ENCODE measurements around the gene NELL1. TPM values are rescaled to one million over a fixed set of nuclear protein-coding genes. Genes with fewer than 3 reads are reported as not detected.
A peak's percentile ranks its signal among the peaks of the same experiment; 100 is the strongest.

The NELL1 gene
- total RNA-seq, 2 donors from 2014 or later, result 0.09 to 0.11 TPM

GRCh38 chr11:21446939-21447590, 777.7 kb downstream of the NELL1 start:
- DNase-seq, result no peak
- Histone ChIP-seq H3K4me1 (ENCODE audit: control insufficient read depth, insufficient read depth, low read length) (peaks cover 6% of the 10 kb centered on the region), H3K27me3 (ENCODE audit: control insufficient read depth, insufficient read depth, low read length, poor library complexity, severe bottlenecking) (no peaks in the 10 kb centered on the region), H3K36me3 (ENCODE audit: control insufficient read depth, insufficient read depth, low read length) (no peaks in the 10 kb centered on the region), H3K9me3 (ENCODE audit: control insufficient read depth, low read length) (no peaks in the 10 kb centered on the region), H3K9ac (ENCODE audit: extremely low read depth, low read length, poor library complexity, severe bottlenecking) (no peak overlapping the region), H3K4me3 (ENCODE audit: low read length) (no peak overlapping the region), H3K27ac (ENCODE audit: low read depth, low read length) (no peak overlapping the region)
- Mint-ChIP-seq H3K4me1 (peaks cover 7% of the 10 kb centered on the region), H3K27ac (peak overlapping the region; percentile 40), H3K9me3 (no peaks in the 10 kb centered on the region), H3K4me3 (no peak overlapping the region), H3K27me3 (ENCODE audit: insufficient read depth) (no peaks in the 10 kb centered on the region), H3K36me3 (ENCODE audit: low read depth) (no peaks in the 10 kb centered on the region)
- 86 to 95% methylated on average over 2 of the region's 2 CpGs for WGBS, 2 experiments (ENCODE audit: insufficient coverage in 1 of 2, insufficient read length in 1 of 2)
- TF ChIP-seq CTCF (conservative IDR thresholded peaks at IDR 0.05), result no peak

GRCh38 chr11:21447871-21448270, 778.5 kb downstream of the NELL1 start:
- no peaks in the 10 kb centered on the region for H3K9me3 Mint-ChIP-seq
- Histone ChIP-seq H3K27ac (ENCODE audit: low read depth, low read length) (no peak overlapping the region), H3K4me1 (ENCODE audit: control insufficient read depth, insufficient read depth, low read length) (peaks cover 4% of the 10 kb centered on the region), H3K36me3 (ENCODE audit: control insufficient read depth, insufficient read depth, low read length) (no peaks in the 10 kb centered on the region), H3K9ac (ENCODE audit: extremely low read depth, low read length, poor library complexity, severe bottlenecking) (no peak overlapping the region), H3K27me3 (ENCODE audit: control insufficient read depth, insufficient read depth, low read length, poor library complexity, severe bottlenecking) (no peaks in the 10 kb centered on the region), H3K9me3 (ENCODE audit: control insufficient read depth, low read length) (no peaks in the 10 kb centered on the region), H3K4me3 (ENCODE audit: low read length) (no peak overlapping the region)
- no peak for TF ChIP-seq CTCF (conservative IDR thresholded peaks at IDR 0.05)
- H3K27ac Mint-ChIP-seq, result peak overlapping the region; percentile 66
- no peak overlapping the region for H3K4me3 Mint-ChIP-seq
- 50 to 60% methylated on average over 1 to 3 of the region's 3 CpGs for WGBS, 2 experiments (ENCODE audit: insufficient coverage in 1 of 2, insufficient read length in 1 of 2)
- peaks cover 5% of the 10 kb centered on the region for H3K4me1 Mint-ChIP-seq
- no peak for DNase-seq
- no peaks in the 10 kb centered on the region for H3K27me3 Mint-ChIP-seq (ENCODE audit: insufficient read depth)
- no peaks in the 10 kb centered on the region for H3K36me3 Mint-ChIP-seq (ENCODE audit: low read depth)

GRCh38 chr11:21456186-21456585, 786.8 kb downstream of the NELL1 start:
- no peak overlapping the region for H3K4me3 Mint-ChIP-seq
- WGBS, 2 experiments (ENCODE audit: insufficient coverage in 1 of 2, insufficient read length in 1 of 2), result 93% methylated on average over 1 of the region's 1 CpG; no CpG with 5 or more reads in 1 of the 2 experiments
- H3K4me1 Mint-ChIP-seq, result no peaks in the 10 kb centered on the region
- no peak overlapping the region for H3K27ac Mint-ChIP-seq
- H3K9me3 Mint-ChIP-seq, result no peaks in the 10 kb centered on the region
- peaks cover 2% of the 10 kb centered on the region for H3K4me1 ChIP-seq (ENCODE audit: control insufficient read depth, insufficient read depth, low read length)
- no peak for TF ChIP-seq CTCF (conservative IDR thresholded peaks at IDR 0.05)
- H3K27me3 ChIP-seq (ENCODE audit: control insufficient read depth, insufficient read depth, low read length, poor library complexity, severe bottlenecking), result no peaks in the 10 kb centered on the region
- no peak overlapping the region for H3K27ac ChIP-seq (ENCODE audit: low read depth, low read length)
- no peak for DNase-seq
- H3K4me3 ChIP-seq (ENCODE audit: low read length), result no peak overlapping the region
- H3K9me3 ChIP-seq (ENCODE audit: control insufficient read depth, low read length), result no peaks in the 10 kb centered on the region
- no peaks in the 10 kb centered on the region for H3K36me3 ChIP-seq (ENCODE audit: control insufficient read depth, insufficient read depth, low read length)
- no peak overlapping the region for H3K9ac ChIP-seq (ENCODE audit: extremely low read depth, low read length, poor library complexity, severe bottlenecking)
- H3K36me3 Mint-ChIP-seq (ENCODE audit: low read depth), result no peaks in the 10 kb centered on the region
- H3K27me3 Mint-ChIP-seq (ENCODE audit: insufficient read depth), result no peaks in the 10 kb centered on the region
